GM23248 (cell line): ENCODE results near the gene KRT78.

Experiments used
- EZH2 ChIP-seq: fragments of 200-600 bp; sonication (generic); IDR thresholded peaks from 2 replicates; pipeline ENCODE4 v1.6.1; 2018; ENCODE audit warnings: antibody characterized with exemption, mild to moderate bottlenecking; ENCODE audit not compliant: insufficient read depth, poor library complexity, severe bottlenecking
- EZH2phosphoT487 ChIP-seq: fragments of 200-600 bp; sonication (generic); IDR thresholded peaks from 2 replicates; pipeline ENCODE4 v1.6.1; 2018; ENCODE audit warnings: antibody characterized with exemption, moderate library complexity, mild to moderate bottlenecking, low read depth; ENCODE audit not compliant: insufficient read depth

DNA sequence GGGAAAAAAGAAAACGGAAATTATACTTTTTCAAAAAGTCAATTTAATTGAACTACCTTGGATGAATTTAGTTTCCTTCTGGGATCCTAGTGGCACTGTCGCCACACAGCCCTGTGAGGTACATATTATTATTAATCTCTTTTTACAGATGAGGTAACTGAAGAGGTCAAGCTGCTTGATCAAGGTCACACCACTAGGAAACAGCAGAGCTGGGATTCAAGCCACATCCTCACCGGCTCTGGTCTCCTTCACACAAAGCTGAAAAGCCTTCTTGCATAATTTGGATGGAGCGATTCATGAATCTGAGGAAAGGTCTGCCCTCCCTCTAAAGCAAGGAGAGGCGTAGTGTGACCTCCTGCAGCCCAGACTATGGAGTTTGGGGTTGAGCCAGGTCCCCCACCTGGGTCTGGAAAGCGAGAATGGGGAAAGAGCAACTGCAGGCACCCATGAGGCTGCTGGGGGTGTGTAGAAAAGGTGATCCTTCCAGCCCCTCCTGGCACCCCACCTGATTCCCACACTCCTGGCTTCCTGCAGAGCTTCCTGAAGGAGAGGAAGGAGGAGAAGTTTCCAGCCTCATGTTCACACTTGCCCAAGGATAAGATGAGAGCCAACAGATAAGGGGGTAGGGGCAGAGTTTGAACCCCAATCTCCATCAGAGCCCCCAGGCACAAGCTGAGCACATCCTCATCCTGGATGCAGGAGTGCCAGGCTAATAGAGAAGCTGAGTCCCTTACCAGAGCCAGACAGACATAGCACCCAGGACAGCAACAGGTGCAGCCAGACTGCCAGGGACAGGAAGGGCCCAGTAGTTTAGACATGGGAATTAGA is 10.8 kb downstream of the KRT78 start:
- TF ChIP-seq EZH2 = no peak
- TF ChIP-seq EZH2phosphoT487 = no peak
